ENCODE results near the gene LIX1L.

DNA sequence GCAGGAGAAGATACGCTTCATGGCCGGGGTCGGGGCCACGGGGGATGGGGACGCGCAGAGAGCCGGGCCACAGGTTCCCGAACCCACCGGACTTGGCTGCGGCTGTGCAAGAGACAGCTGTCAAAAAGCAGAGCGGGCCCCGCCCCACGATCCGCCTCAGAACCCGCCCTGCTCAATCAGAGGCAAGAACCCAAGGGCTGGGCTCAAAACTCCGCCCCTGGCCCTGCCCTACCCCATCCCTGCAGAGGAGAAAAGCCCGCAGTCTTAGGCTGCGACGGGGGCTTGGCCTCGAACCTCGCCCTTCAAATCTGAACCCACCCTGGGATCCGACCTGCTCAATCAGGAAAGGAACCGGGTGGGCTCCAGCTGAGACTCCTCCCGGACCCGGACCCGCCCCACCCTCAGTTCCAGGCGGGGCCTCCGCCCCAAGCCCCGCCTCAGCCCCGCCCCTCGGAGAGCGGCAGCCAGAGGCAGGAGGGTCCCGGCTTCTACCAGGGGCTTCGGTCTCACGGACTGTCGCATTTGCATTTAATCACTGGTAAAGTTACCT lies 72.0 kb downstream of the LIX1L start, which contains the start of gene ANKRD35:
- TF ChIP-seq, protein P1, sequence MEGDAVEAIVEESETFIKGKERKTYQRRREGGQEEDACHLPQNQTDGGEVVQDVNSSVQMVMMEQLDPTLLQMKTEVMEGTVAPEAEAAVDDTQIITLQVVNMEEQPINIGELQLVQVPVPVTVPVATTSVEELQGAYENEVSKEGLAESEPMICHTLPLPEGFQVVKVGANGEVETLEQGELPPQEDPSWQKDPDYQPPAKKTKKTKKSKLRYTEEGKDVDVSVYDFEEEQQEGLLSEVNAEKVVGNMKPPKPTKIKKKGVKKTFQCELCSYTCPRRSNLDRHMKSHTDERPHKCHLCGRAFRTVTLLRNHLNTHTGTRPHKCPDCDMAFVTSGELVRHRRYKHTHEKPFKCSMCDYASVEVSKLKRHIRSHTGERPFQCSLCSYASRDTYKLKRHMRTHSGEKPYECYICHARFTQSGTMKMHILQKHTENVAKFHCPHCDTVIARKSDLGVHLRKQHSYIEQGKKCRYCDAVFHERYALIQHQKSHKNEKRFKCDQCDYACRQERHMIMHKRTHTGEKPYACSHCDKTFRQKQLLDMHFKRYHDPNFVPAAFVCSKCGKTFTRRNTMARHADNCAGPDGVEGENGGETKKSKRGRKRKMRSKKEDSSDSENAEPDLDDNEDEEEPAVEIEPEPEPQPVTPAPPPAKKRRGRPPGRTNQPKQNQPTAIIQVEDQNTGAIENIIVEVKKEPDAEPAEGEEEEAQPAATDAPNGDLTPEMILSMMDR (IDR thresholded peaks at IDR 0.05): no peak
- no peak for TF ChIP-seq POLR2A (IDR thresholded peaks at IDR 0.05)
